Thyroid gland (tissue), 4 donors: ENCODE measurements around the gene LBHD1.

Experiments
- POLR2A ChIP-seq, 2 donors: fragments of 450-650 bp; IDR thresholded peaks; one replicate each; pipeline ENCODE4 v1.6.1; 2017; ENCODE audit warnings: antibody characterized with exemption in 2 of 2, mild to moderate bottlenecking in 2 of 2, moderate library complexity in 1 of 2
- TF ChIP-seq, protein P1 (sequence below), 6 experiments: fragments of 200-600 bp in 3 of 6; fragments of 450-650 bp in 3 of 6; sonication (generic) in 3 of 6; IDR thresholded peaks; one replicate each; pipeline ENCODE4 v1.5.1; 2016 to 2019; ENCODE audit warnings: antibody characterized with exemption in 6 of 6, mild to moderate bottlenecking in 2 of 6, inconsistent platforms in 1 of 6, moderate library complexity in 1 of 6

DNA sequence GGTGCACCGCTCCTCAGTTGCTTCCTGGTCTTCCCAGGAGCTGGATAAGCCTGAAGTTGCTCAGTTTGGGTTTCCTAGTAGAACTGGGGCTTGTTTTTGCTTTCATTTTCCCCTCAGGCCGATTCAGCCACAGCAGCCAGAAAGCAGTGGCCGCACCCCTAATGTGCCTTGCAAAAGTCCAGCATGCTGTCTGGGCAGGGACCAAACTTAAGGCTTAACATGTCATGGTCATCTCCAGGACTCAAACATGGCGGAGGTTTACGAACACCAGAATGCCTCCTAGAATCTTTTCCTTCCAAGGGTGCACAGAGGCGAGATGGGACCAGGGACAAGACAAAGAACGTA is 37.9 kb upstream of the LBHD1 start:
- TF ChIP-seq POLR2A (IDR thresholded peaks at IDR 0.05) = no peak
- TF ChIP-seq, protein P1, sequence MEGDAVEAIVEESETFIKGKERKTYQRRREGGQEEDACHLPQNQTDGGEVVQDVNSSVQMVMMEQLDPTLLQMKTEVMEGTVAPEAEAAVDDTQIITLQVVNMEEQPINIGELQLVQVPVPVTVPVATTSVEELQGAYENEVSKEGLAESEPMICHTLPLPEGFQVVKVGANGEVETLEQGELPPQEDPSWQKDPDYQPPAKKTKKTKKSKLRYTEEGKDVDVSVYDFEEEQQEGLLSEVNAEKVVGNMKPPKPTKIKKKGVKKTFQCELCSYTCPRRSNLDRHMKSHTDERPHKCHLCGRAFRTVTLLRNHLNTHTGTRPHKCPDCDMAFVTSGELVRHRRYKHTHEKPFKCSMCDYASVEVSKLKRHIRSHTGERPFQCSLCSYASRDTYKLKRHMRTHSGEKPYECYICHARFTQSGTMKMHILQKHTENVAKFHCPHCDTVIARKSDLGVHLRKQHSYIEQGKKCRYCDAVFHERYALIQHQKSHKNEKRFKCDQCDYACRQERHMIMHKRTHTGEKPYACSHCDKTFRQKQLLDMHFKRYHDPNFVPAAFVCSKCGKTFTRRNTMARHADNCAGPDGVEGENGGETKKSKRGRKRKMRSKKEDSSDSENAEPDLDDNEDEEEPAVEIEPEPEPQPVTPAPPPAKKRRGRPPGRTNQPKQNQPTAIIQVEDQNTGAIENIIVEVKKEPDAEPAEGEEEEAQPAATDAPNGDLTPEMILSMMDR (IDR thresholded peaks at IDR 0.05) = no peak
